Chondrocyte (in vitro differentiated cells): ENCODE results near the gene SEC14L5. TPM values are rescaled to one million over a fixed set of nuclear protein-coding genes. Genes with fewer than 3 reads are reported as not detected.

Experiments
- DNase-seq: peaks from one replicate; pipeline ENCODE4 v3.0.0; 2021; ENCODE audit warnings: mixed read lengths, low spot score
- H3K27ac Mint-ChIP-seq: one replicate; pipeline ENCODE4 v1.8.0; 2021; ENCODE audit warnings: mild to moderate bottlenecking, moderate library complexity, mixed read lengths; ENCODE audit not compliant: unreplicated experiment
- H3K27me3 Mint-ChIP-seq: 2 replicates; pipeline ENCODE4 v1.8.0; 2021; ENCODE audit warnings: low read depth, mixed read lengths
- H3K36me3 Mint-ChIP-seq: 2 replicates; pipeline ENCODE4 v1.8.0; 2021; ENCODE audit warnings: low read depth, mixed read lengths
- H3K4me1 Mint-ChIP-seq: 2 replicates; pipeline ENCODE4 v1.8.0; 2021; ENCODE audit warnings: low read depth, mild to moderate bottlenecking, mixed read lengths
- H3K4me3 Mint-ChIP-seq: one replicate; pipeline ENCODE4 v1.8.0; 2021; ENCODE audit warnings: mild to moderate bottlenecking, moderate library complexity, mixed read lengths; ENCODE audit not compliant: unreplicated experiment
- H3K9me3 Mint-ChIP-seq: 2 replicates; pipeline ENCODE4 v1.8.0; 2021; ENCODE audit warnings: low read depth, mixed read lengths
- CTCF ChIP-seq: fragments of 200-600 bp; sonication (generic); IDR thresholded peaks from 2 replicates; pipeline ENCODE4 v1.5.0; 2021; ENCODE audit warnings: antibody characterized with exemption, mild to moderate bottlenecking, moderate library complexity
- total RNA-seq: library from RNA; stranded (reverse); gene quantifications from 3 replicates; pipeline ENCODE4 v1.2.1, GENCODE V29; 2021

Gene SEC14L5
- total RNA-seq, 1 donor from 2014 or later: not detected

DNA sequence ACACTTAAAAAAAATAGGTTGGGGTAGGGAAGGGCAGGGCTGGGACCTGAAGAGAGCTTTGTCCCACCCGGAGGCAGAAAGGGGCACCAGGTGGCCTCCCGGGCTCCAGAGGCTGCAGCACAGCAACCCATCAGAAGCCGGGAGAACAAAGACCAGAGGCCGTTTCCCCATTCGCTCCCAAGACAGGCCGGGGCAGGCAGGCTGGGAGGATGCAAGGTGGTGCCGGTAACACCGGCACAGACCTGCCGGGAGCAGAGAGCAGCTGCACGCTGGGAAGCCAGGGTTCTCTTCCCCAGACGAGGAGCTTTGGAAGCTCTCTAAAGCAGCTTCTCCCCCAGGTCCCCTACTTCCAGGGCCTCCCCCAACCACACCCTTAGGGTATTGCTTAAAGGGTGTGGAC is 26.7 kb upstream of the SEC14L5 start:
- TF ChIP-seq CTCF: no peak
- no peak for DNase-seq
- H3K4me1 Mint-ChIP-seq: peaks cover 5% of the 10 kb centered on the region
- H3K4me3 Mint-ChIP-seq: no peak overlapping the region
- peaks cover 7% of the 10 kb centered on the region for H3K36me3 Mint-ChIP-seq
- H3K27ac Mint-ChIP-seq: no peak overlapping the region
- peaks cover 20% of the 10 kb centered on the region for H3K27me3 Mint-ChIP-seq
- peaks cover 7% of the 10 kb centered on the region for H3K9me3 Mint-ChIP-seq

DNA sequence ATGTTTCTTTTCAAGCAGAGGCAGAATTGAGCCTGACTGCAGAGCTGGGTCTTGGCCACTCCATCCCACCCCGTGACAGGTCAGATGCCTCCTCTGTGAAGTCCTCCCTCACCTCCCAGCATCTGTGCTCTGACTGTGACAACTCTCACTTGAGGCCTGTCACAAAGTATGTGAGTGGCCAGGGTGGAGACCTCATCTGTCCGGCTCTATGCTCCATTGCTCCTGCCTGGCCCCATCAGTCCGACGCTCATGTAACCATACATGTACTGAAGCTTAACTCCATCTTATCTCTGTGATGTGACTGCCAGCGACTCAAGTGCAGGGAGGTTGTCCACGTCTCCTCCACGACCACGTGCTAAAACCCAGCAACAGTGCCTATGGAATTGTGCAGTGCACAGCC is 24.7 kb upstream of the SEC14L5 start:
- peaks cover 28% of the 10 kb centered on the region for H3K27me3 Mint-ChIP-seq
- H3K27ac Mint-ChIP-seq: no peak overlapping the region
- no peak overlapping the region for H3K4me3 Mint-ChIP-seq
- TF ChIP-seq CTCF: no peak
- no peak for DNase-seq
- H3K4me1 Mint-ChIP-seq: peaks cover 12% of the 10 kb centered on the region
- H3K9me3 Mint-ChIP-seq: no peaks in the 10 kb centered on the region
- H3K36me3 Mint-ChIP-seq: peaks cover 2% of the 10 kb centered on the region

DNA sequence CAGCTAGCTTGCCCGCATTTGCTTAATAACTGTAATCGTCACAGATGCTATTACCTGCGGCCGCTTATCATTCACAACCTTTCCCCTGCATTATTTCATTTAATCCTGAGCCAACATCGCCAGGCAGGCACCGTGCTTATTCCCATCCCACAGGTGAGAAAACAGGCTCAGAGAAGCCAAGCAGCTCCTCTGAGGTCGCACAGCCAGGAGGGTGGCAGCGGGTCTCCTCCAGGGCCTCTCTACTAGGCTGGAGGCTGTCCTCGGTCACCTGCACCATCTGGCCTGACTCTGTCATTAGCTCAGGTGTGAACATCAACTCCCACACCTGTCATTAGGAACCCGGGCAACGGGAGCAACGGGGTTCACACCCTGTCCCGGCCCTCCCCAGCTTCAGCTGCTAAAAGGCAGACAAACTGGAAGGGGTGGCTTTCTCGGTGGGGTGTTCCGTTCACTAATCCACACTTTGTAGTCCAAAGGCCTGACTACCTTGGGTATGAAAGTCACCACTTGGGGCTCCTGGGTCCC is 24.2 kb upstream of the SEC14L5 start:
- Mint-ChIP-seq H3K36me3 (peaks cover 2% of the 10 kb centered on the region), H3K9me3 (no peaks in the 10 kb centered on the region), H3K27me3 (peaks cover 28% of the 10 kb centered on the region), H3K27ac (no peak overlapping the region), H3K4me3 (no peak overlapping the region), H3K4me1 (peaks cover 12% of the 10 kb centered on the region)
- no peak for DNase-seq
- TF ChIP-seq CTCF: no peak

DNA sequence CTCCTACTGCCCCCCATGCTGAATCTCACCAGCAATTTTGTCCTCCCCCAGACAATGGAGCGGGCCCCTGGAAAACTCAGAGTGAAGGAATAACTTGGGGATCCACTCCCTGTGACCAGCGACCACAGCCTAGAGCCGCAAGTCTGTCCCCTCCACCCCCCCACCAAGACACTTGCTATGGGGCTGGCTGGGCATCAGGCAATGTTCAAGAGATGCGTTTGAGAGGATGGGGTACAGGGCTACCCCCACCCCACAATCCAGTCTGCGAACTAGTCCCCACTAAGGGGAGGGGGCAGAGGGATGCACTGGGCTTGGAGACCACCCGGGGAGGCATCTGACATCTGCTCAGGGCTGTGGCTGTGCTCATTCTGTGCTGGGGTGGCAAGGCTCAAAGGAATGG is 23.5 kb upstream of the SEC14L5 start:
- H3K4me3 Mint-ChIP-seq: no peak overlapping the region
- H3K27me3 Mint-ChIP-seq: peaks cover 28% of the 10 kb centered on the region
- H3K9me3 Mint-ChIP-seq: no peaks in the 10 kb centered on the region
- DNase-seq: no peak
- TF ChIP-seq CTCF: no peak
- peaks cover 12% of the 10 kb centered on the region for H3K4me1 Mint-ChIP-seq
- no peak overlapping the region for H3K27ac Mint-ChIP-seq
- peaks cover 2% of the 10 kb centered on the region for H3K36me3 Mint-ChIP-seq

DNA sequence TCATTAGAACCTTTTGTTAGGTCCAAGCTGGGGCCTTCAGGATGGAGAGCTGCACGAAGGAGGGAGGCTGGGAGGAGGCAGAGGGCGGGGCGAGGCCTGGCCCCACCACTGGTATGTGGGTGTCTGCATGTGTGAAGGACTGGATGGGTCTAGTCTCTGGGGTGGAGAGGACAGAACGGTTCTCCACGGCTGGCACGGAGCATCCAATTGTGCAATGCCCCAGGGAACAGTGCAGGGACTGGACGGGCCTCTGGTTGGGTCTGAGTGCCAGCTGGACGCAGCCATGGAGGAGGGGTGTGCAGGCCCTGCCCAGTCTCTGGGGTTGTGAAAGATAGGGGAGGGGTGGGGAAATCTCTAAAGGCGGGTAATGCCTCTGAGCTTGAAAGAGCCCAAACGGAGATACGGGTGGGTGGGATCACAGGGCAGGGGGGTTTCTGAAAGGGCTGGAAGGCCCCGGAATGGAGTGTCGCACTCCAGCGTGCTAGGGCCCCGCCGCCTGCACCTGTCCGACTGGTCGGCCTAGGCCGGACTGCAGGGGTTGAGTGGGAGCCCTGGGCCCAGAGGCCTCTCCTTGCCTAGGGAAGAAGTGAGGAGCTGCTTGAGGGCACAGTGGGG is 22.8 kb upstream of the SEC14L5 start:
- Mint-ChIP-seq H3K9me3 (no peaks in the 10 kb centered on the region), H3K4me1 (peaks cover 12% of the 10 kb centered on the region), H3K36me3 (peaks cover 2% of the 10 kb centered on the region), H3K27ac (no peak overlapping the region), H3K27me3 (peaks cover 27% of the 10 kb centered on the region), H3K4me3 (no peak overlapping the region)
- no peak for DNase-seq
- TF ChIP-seq CTCF: no peak
